Endothelial cell of umbilical vein (primary cell): ENCODE measurements around the gene RAMP2. TPM values are rescaled to one million over a fixed set of nuclear protein-coding genes. Genes with fewer than 3 reads are reported as not detected.

Experiments
- BruUV-seq: library from RNA; stranded (reverse); fragments of 400-500 nt; replicated peaks from 2 replicates; lab custom pipeline; 2021; lab: Mats Ljungman, UMichigan
- CTCF ChIA-PET: fragments of 300-600, 350-600 bp; sonication (Branson Sonifier 250); formaldehyde crosslinking; loops from one replicate; lab custom pipeline; 2021; ENCODE audit warnings: antibody characterized with exemption, inconsistent platforms; lab: Charles Lee
- POLR2A ChIA-PET: fragments of 300-600, 350-600 bp; sonication (Branson Sonifier 250); formaldehyde crosslinking; loops from one replicate; lab custom pipeline; 2021; ENCODE audit warnings: antibody characterized with exemption, inconsistent platforms; lab: Charles Lee
- DNase-seq: peaks from one replicate; pipeline ENCODE4 v3.0.0-alpha.2; 2011; ENCODE audit warnings: low read depth, low spot score
- FAIRE-seq: peaks from 2 replicates; lab custom pipeline; 2011; peaks lifted over from hg19 to GRCh38; lab: Jason Lieb, UNC
- H2AFZ ChIP-seq: 2 replicates; pipeline ENCODE4 v1.6.0; 2012; ENCODE audit warnings: low read depth, low read length, control low read depth, inconsistent platforms
- H3K27ac ChIP-seq: 2 replicates; pipeline ENCODE4 v1.5.1; 2011; ENCODE audit warnings: low read depth, mild to moderate bottlenecking, control low read depth, low read length, moderate library complexity; ENCODE audit not compliant: insufficient read depth
- H3K27me3 ChIP-seq, 2 experiments: 2 replicates each; pipeline versions ENCODE4 v1.6.0 to v1.6.1; 2011; ENCODE audit warnings: low read length in 2 of 2, mixed read lengths in 1 of 2; ENCODE audit not compliant: control insufficient read depth in 2 of 2, insufficient read depth in 2 of 2
- H3K36me3 ChIP-seq, 2 experiments: 2 replicates in 1 of 2; 3 replicates in 1 of 2; pipeline ENCODE4 v1.5.1; 2011; ENCODE audit warnings: low read length in 2 of 2, mild to moderate bottlenecking in 1 of 2, moderate library complexity in 1 of 2; ENCODE audit not compliant: control insufficient read depth in 2 of 2, insufficient read depth in 2 of 2; ENCODE audit errors: extremely low read depth in 1 of 2
- H3K4me1 ChIP-seq: 3 replicates; pipeline ENCODE4 v1.5.1; 2011; ENCODE audit warnings: mild to moderate bottlenecking, low read length; ENCODE audit not compliant: control insufficient read depth, insufficient read depth; ENCODE audit errors: extremely low read depth
- H3K4me2 ChIP-seq: 2 replicates; pipeline ENCODE4 v1.6.1; 2011; ENCODE audit warnings: low read length, control low read depth, mixed read lengths; ENCODE audit not compliant: insufficient read depth
- H3K4me3 ChIP-seq, 3 experiments: fragments of 200-600 bp in 1 of 3; sonication (generic), shearing (Covaris generic) in 1 of 3; replicated peaks in 1 of 3; 2 replicates each; pipeline ENCODE4 v1.5.1; 2011 to 2016; ENCODE audit warnings: control low read depth in 3 of 3, low read length in 3 of 3, mild to moderate bottlenecking in 2 of 3, inconsistent platforms in 1 of 3, low read depth in 1 of 3, moderate library complexity in 1 of 3; ENCODE audit not compliant: insufficient read depth in 1 of 3
- H3K79me2 ChIP-seq: 2 replicates; pipeline ENCODE4 v1.6.0; 2012; ENCODE audit warnings: low read length, inconsistent platforms; ENCODE audit not compliant: control insufficient read depth, insufficient read depth
- H3K9ac ChIP-seq: replicated peaks from 2 replicates; pipeline ENCODE3; 2011; ENCODE audit warnings: low read length, control low read depth; ENCODE audit not compliant: insufficient read depth; ENCODE audit errors: extremely low read depth
- H3K9me1 ChIP-seq: replicated peaks from 3 replicates; pipeline ENCODE4 v1.6.0; 2011; ENCODE audit warnings: mild to moderate bottlenecking, low read length; ENCODE audit not compliant: control insufficient read depth, insufficient read depth; ENCODE audit errors: extremely low read depth
- H3K9me3 ChIP-seq: replicated peaks from 2 replicates; pipeline ENCODE4 v1.5.1; 2012; ENCODE audit warnings: low read length, inconsistent platforms; ENCODE audit not compliant: control insufficient read depth, insufficient read depth
- H4K20me1 ChIP-seq: replicated peaks from 2 replicates; pipeline ENCODE3; 2011; ENCODE audit warnings: mild to moderate bottlenecking, low read length; ENCODE audit not compliant: control insufficient read depth, insufficient read depth; ENCODE audit errors: extremely low read depth
- EZH2 ChIP-seq: IDR thresholded peaks from 2 replicates; pipeline ENCODE4 v1.6.1; 2012; ENCODE audit warnings: borderline replicate concordance, low read depth, mild to moderate bottlenecking, moderate library complexity, low read length, inconsistent platforms; ENCODE audit not compliant: severe bottlenecking
- FOS ChIP-seq: IDR thresholded peaks from 2 replicates; pipeline ENCODE4 v1.6.1; 2011; ENCODE audit warnings: mild to moderate bottlenecking, low read length, moderate library complexity, borderline replicate concordance; ENCODE audit not compliant: insufficient read depth
- GATA2 ChIP-seq: IDR thresholded peaks from 2 replicates; pipeline ENCODE4 v1.7.0; 2011; ENCODE audit warnings: low read depth, mild to moderate bottlenecking, moderate library complexity, mixed read lengths, low read length; ENCODE audit not compliant: insufficient read length, insufficient read depth
- JUN ChIP-seq: IDR thresholded peaks from 2 replicates; pipeline ENCODE4 v1.6.1; 2011; ENCODE audit warnings: borderline replicate concordance, low read depth; ENCODE audit not compliant: insufficient read length, insufficient read depth
- MAX ChIP-seq: IDR thresholded peaks from 2 replicates; pipeline ENCODE4 v1.6.1; 2011; ENCODE audit not compliant: insufficient read depth, insufficient read length
- MYC ChIP-seq: IDR thresholded peaks from one replicate; pipeline ENCODE4 v1.6.1; 2011; ENCODE audit warnings: mild to moderate bottlenecking, low read depth, low read length
- dilution Hi-C: fragments of 300-500 bp; cut with MboI; formaldehyde crosslinking; loops from one replicate; pipeline ENCODE4 v1.15.0; 2019; ENCODE audit warnings: low sequenced_read_pairs; ENCODE audit not compliant: extremely low pct_ligation_motif_present
- intact Hi-C: fragments of 100-400 bp; cut with micrococcal nuclease; formaldehyde crosslinking; loops from one replicate; pipeline ENCODE4 v1.10.0; 2022
- polyA plus RNA-seq, 4 experiments: library from polyadenylated mRNA; depleted of rRNA in 3 of 4; stranded (reverse) in 3 of 4; unstranded in 1 of 4; fragments of >200 nt; gene quantifications; 2 replicates each; pipeline versions ENCODE4 v1.2.1 to v1.2.3, GENCODE V29; 2011 to 2012; ENCODE audit warnings: missing spikeins in 1 of 4
- total RNA-seq: library from RNA; stranded (reverse); gene quantifications from 2 replicates; pipeline ENCODE4 v1.2.3, GENCODE V29; 2021

The RAMP2 gene
- total and polyA plus RNA-seq, 2 donors (not counting 3 experiments of a cell fraction or from before 2014, with no cell fraction given), result 106 to 192 TPM

- Histone ChIP-seq H3K9me3 (no peaks in the 10 kb centered on the region), H3K4me2 (no peak overlapping the region), H3K36me3 (peaks cover 0 to 8% of the 10 kb centered on the region in 2 experiments), H3K9me1 (no peaks in the 10 kb centered on the region), H2AFZ (no peak overlapping the region), H3K79me2 (no peaks in the 10 kb centered on the region), H3K27me3 (peaks cover 16% of the 10 kb centered on the region in 2 experiments), H3K4me3 (peak overlapping the region in 1 of 3 experiments; percentile 16), H3K9ac (no peak overlapping the region), H3K27ac (no peak overlapping the region), H3K4me1 (peaks cover 35% of the 10 kb centered on the region), H4K20me1 (no peaks in the 10 kb centered on the region)
- dilution Hi-C loops (no loop called here), intact Hi-C loops (loop anchor here (5.0 kb wide), 1 partner anchor 104 kb away; the partner anchor contains the start of gene PLEKHH3)
- ChIA-PET CTCF (interaction anchor here (2.5 to 4.7 kb wide), 3 partner anchors 8 to 43 kb away, joined by 10 to 44 read pairs (median 15); partner anchors contain the start of genes BECN1 and VPS25), POLR2A (interaction anchor here (0.6 to 0.9 kb wide), 2 partner anchors 11 to 15 kb away, joined by 4 read pairs; no protein-coding TSS in a partner anchor)
- no TSS peak for BruUV-seq
- no peak for DNase-seq
- no peak for FAIRE-seq
- peak; percentile 11 for TF ChIP-seq EZH2
- no peak for TF ChIP-seq GATA2
- no peak for TF ChIP-seq MAX
- TF ChIP-seq FOS, result no peak
- TF ChIP-seq MYC, result no peak
- TF ChIP-seq JUN, result no peak
These were observed 20.7 kb downstream of the RAMP2 start for GRCh38 chr17:42781639-42782165.
